PFSK-1 (cell line): ENCODE data around the gene CS.

Experiments
- FOXP2 ChIP-seq: optimal IDR thresholded peaks from 2 replicates; pipeline ENCODE3; 2011; ENCODE audit warnings: borderline replicate concordance, control low read depth, inconsistent platforms; ENCODE audit not compliant: insufficient read depth; ENCODE audit errors: extremely low read length, extremely low read depth
- POLR2AphosphoS5 ChIP-seq: IDR thresholded peaks from 2 replicates; pipeline ENCODE4 v1.6.1; 2012; ENCODE audit warnings: low read depth, mild to moderate bottlenecking, control low read depth, low read length, moderate library complexity
- REST ChIP-seq, 2 experiments: IDR thresholded peaks; 2 replicates each; pipeline versions ENCODE4 v1.6.1 to v1.8.0; 2011 to 2012; ENCODE audit warnings: low read depth in 2 of 2, low read length in 2 of 2, control low read depth in 1 of 2, inconsistent platforms in 1 of 2, mild to moderate bottlenecking in 1 of 2, moderate library complexity in 1 of 2; ENCODE audit not compliant: insufficient read depth in 1 of 2
- SIN3A ChIP-seq: IDR thresholded peaks from 2 replicates; pipeline ENCODE4 v1.6.1; 2012; ENCODE audit warnings: mild to moderate bottlenecking, low read length, moderate library complexity, borderline replicate concordance; ENCODE audit not compliant: insufficient read depth
- TAF1 ChIP-seq: IDR thresholded peaks from 2 replicates; pipeline ENCODE4 v1.6.1; 2012; ENCODE audit warnings: low read length, control low read depth, borderline replicate concordance; ENCODE audit not compliant: insufficient read depth

Gene CS

GRCh38 chr12:56299308-56299852 is 750 bp downstream of the CS start:
- TF ChIP-seq TAF1 (no peak), SIN3A (no peak), POLR2AphosphoS5 (no peak), FOXP2 (no peak)

- TF ChIP-seq FOXP2 (no peak), POLR2AphosphoS5 (no peak), SIN3A (no peak)
These were observed 1.3 kb downstream of the CS start for GRCh38 chr12:56298828-56299227.

GRCh38 chr12:56297400-56297799 is 2.7 kb downstream of the CS start:
- no peak for TF ChIP-seq SIN3A
- no peak for TF ChIP-seq TAF1
- TF ChIP-seq POLR2AphosphoS5 = no peak
- no peak for TF ChIP-seq FOXP2
- no peak for TF ChIP-seq REST (IDR thresholded peaks at IDR 0.05; ENCODE audit: insufficient read depth in 1 of 2, low read depth in 2 of 2, low read length in 2 of 2)

GRCh38 chr12:56296295-56296694 is 3.8 kb downstream of the CS start:
- TF ChIP-seq POLR2AphosphoS5 (no peak), FOXP2 (no peak), REST (IDR thresholded peaks at IDR 0.05; ENCODE audit: insufficient read depth in 1 of 2, low read depth in 2 of 2, low read length in 2 of 2) (no peak), TAF1 (no peak), SIN3A (no peak)

- TF ChIP-seq TAF1 = no peak
- no peak for TF ChIP-seq POLR2AphosphoS5
These were observed 6.3 kb downstream of the CS start for GRCh38 chr12:56293795-56294194.

GRCh38 chr12:56288705-56289387 is 11.3 kb downstream of the CS start:
- TF ChIP-seq SIN3A (no peak), REST (IDR thresholded peaks at IDR 0.05; ENCODE audit: insufficient read depth in 1 of 2, low read depth in 2 of 2, low read length in 2 of 2) (no peak), TAF1 (no peak), POLR2AphosphoS5 (no peak), FOXP2 (no peak)
